AML-193 (cell line): ENCODE measurements around the gene CCDC38.

ENCODE experiments used
- DNase-seq, 2 experiments: peaks; one replicate each; lab custom pipeline; 2025; lab: John Stamatoyannopoulos, UW

Gene CCDC38

DNA sequence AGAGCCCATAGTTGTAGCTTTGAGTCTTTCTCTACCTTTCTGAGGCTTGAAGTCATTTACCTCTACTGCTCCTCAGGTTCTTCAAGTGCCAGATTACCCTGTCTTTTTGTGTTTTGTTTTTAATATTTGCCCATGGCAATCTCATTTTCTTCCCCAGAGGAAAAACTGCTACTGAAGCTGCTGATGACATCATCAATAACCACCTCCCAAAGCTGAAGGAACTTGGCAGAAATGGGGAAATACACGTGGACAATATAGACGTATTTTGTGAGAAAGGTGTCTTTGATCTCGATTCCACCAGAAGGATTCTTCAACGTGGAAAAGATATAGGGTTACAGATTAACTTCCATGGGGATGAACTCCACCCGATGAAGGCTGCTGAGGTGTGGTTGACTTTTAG is 17.8 kb upstream of the CCDC38 start:
- DNase-seq, result no peak

GRCh38 chr12:95959107-95959506 is 16.7 kb upstream of the CCDC38 start:
- DNase-seq, result peak; percentile 50 to 55

GRCh38 chr12:95956557-95957145 is 14.2 kb upstream of the CCDC38 start:
- DNase-seq, result no peak

DNA sequence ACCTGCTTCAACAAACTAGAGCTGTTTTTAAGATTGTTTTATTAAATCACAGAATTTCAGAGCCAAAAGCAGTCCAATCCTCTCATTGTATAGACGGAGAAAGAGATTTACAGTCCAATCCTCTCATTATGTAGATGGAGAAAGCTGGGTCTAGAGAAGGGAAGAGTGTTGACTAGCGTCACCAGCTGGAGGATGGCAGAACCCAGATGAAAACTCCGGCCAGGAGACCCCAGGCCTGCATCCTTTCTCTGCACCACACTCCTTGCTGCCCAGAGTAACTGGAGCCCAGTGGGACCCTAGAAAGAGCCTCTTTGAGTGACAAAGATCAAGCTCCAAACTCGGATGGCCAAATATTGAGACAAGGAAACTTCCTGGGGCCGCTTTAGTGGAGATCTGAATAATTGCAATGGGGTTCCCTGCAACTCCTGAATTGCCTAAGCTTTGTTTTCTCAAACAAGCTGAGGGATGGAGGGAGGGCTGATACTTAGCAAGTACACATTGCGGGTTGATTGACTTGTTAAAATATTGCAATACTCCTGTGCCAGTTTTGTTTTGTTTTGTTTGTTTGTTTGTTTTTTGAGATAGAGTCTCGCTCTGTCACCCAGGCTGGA is 13.2 kb upstream of the CCDC38 start:
- no peak for DNase-seq

- no peak for DNase-seq
These were observed 10.6 kb upstream of the CCDC38 start for GRCh38 chr12:95953000-95953399.

DNA sequence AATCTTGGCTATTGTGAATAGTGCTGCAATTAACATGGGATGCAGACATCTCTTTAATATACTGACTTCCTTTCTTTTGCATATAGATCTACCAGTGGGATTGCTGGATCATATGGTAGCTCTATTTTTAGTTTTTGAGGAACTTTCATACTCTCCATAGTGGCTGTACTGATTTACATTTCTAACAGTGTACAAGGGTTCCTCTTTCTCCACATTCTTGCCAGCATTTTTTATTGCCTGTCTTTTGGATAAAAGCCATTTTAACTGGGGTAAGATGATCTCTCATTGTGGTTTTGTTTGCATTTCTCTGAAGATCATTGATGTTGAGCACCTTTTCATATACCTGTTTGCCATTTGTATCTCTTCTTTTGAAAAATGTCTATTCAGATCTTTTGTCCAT is 9.1 kb upstream of the CCDC38 start:
- no peak for DNase-seq

DNA sequence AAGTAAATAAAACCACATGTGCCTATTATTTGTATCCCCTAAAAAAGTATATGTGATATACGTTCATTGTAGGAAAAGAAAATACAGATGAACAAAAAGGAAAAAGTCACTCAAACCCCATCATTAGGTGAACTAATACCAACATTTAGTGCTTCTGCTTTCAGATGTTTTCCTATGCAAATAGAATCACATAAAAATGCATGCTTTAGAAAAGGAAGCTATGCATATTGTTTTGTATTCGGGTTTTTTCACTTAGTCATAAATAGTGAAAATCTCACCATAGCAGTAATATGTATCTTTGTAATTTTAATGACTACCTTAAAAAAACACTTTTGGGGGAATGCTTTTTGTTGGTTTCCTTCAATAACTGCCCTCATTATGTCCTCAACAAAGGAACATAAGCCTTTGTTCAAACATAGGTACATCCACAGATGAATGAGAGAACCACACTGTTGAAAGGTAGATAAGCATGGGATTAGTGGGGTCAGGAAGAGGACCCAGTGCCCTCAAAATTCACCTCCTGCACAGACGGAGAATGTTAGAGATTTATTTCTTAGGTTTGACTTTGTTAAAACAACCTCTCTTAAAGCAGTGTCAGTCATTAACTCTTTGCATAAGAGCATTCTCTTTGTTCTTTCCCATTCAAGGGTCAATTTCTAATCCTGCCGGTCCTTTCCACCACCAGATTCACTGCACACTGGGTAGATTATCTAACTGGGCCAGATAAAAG is 7.2 kb upstream of the CCDC38 start:
- no peak for DNase-seq

DNA sequence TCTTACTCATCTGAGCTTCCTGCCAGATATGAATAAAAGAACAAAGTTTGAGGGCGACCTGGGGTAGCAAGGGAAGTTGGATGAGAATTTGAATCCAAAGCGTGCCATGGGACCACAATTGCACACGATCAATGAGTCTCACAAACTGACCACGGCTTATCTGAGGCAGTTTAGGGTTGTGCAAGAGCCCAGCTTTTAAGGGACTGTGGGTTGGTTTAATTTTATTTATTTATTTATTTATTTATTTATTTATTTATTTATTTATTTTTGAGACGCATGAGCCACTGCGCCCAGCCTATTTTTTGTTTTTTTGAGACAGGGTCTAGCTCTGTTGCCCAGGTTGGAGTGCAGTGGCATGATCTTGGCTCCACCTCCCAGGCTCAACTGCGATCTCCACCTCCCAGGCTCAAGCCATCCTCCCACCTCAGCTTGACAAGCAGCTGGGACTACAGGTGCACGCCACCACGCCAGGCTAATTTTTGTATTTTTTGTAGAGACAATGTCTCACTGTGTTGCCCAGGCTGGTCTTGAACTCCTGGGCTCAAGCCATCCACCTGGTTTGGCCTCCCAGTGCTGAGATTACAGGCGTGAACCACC is 1.8 kb upstream of the CCDC38 start:
- no peak for DNase-seq

- DNase-seq, result peak; percentile 26 to 50
These were observed 972 bp upstream of the CCDC38 start, which contains the start of gene AMDHD1 for GRCh38 chr12:95943330-95943842. AMDHD1 (plus strand) TSS chr12:95943331; CDS start chr12:95943399, 68 bp downstream.

- peak in 1 of 2 experiments; percentile 21 for DNase-seq
These were observed 302 bp downstream of the CCDC38 start for GRCh38 chr12:95942101-95942523.

- DNase-seq, result no peak
These were observed 1.9 kb downstream of the CCDC38 start for GRCh38 chr12:95940514-95940913.

GRCh38 chr12:95922231-95922630 is 20.2 kb downstream of the CCDC38 start:
- DNase-seq, result no peak

GRCh38 chr12:95919110-95919509 is 23.3 kb downstream of the CCDC38 start:
- no peak for DNase-seq

- peak; percentile 57 to 70 for DNase-seq
These were observed 24.0 kb downstream of the CCDC38 start for GRCh38 chr12:95918194-95918993.

- no peak for DNase-seq
These were observed 32.5 kb downstream of the CCDC38 start for GRCh38 chr12:95909871-95910270.

- no peak for DNase-seq
These were observed 33.8 kb downstream of the CCDC38 start for GRCh38 chr12:95908573-95908972.

DNA sequence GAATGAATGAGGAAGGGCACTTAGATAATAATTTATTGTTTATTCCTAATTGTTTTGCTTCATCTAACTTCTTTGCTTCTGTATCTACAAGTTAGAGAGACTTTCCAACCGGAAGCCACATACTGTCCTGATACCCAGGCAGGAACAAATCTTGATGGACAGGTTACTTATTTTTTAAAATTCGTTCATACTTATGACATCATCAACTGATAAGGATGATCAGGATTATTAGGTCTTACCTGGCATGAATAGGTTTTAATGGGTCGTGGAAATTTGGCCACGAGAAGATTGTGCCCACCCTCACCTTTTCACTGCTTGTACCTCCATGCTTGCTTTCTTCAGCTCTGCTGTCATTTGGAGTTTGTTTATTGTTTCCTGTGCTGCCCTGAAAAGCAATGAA is 44.3 kb downstream of the CCDC38 start:
- no peak for DNase-seq

GRCh38 chr12:95896846-95897245 is 45.6 kb downstream of the CCDC38 start:
- DNase-seq, result no peak

DNA sequence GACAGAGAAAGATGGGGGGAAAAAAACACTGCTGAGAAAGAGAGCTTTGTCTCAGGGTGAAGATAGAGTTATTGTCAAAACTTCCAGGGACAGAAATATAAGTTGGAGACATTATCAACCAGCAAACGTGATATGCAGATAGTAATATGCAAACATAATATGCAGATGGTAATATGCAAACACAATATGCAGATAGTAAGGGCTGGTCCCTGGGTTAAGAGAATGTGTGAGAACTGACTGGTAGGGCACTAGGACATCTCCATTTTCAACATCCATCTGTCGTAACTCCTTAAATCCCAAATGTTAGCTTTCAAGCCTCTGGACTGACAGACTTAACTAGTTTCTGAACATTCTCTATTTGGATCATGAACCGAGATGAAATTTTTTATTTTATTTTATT is 51.5 kb downstream of the CCDC38 start:
- no peak for DNase-seq

- no peak for DNase-seq
These were observed 55.1 kb downstream of the CCDC38 start for GRCh38 chr12:95887311-95887710.

GRCh38 chr12:95884998-95885397 is 57.4 kb downstream of the CCDC38 start:
- no peak for DNase-seq

DNA sequence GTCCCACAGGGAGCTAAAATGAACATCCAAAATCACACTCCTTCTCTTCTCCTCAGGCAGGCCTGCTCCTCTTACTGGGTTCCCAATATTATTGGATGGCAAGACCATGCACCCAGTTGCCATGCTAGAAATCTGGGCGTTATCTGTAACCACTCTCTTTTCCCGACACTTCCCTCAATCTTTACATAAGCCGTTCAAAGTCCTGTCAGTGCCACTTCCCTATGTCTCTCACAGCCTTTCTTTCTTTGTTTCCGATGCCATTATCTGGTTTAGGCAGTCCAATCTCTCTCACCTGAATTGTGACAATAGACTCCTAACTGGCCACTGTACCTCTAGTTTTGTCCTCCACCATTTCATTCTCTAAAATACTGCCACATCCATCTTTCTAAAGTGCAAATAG is 59.5 kb downstream of the CCDC38 start:
- no peak for DNase-seq
